Lower leg skin (tissue), 3 donors: ENCODE results near the gene SERINC2.
"Not testable (repeated sequence)": the region's sequence is repeated elsewhere in the genome, so short reads cannot be mapped to it uniquely, and the experiment has no call there.

Source experiments
- CTCF ChIP-seq, 3 donors: fragments of 450-650 bp; IDR thresholded peaks; one replicate each; pipeline ENCODE4 v1.5.1; 2016; ENCODE audit warnings: antibody characterized with exemption in 3 of 3, mild to moderate bottlenecking in 3 of 3, moderate library complexity in 2 of 3
- POLR2A ChIP-seq, 2 donors: fragments of 450-650 bp; IDR thresholded peaks; one replicate each; pipeline ENCODE4 v1.6.1; 2016 to 2017; ENCODE audit warnings: antibody characterized with exemption in 2 of 2, mild to moderate bottlenecking in 1 of 2, moderate library complexity in 1 of 2

GRCh38 chr1:31473508-31473907, 60.5 kb downstream of the SERINC2 start:
- not testable (repeated sequence) for TF ChIP-seq POLR2A, CTCF (IDR thresholded peaks at IDR 0.05)
